HepG2 (cell line): Measurements from ENCODE around the gene PDS5B. TPM values are rescaled to one million over a fixed set of nuclear protein-coding genes. Genes with fewer than 3 reads are reported as not detected.

Experiments
- AHDC1 ChIP-seq: sonication (generic); formaldehyde crosslinking; IDR thresholded peaks from 2 replicates; pipeline ENCODE4 v1.5.1; 2020; ENCODE audit warnings: mild to moderate bottlenecking, missing genetic modification reagents, borderline replicate concordance
- ATM ChIP-seq: fragments of 450-650 bp; IDR thresholded peaks from 2 replicates; pipeline ENCODE4 v1.7.1; 2017; ENCODE audit warnings: mild to moderate bottlenecking, borderline replicate concordance
- CBX1 ChIP-seq: IDR thresholded peaks from one replicate; pipeline ENCODE4 v1.6.1; 2016; ENCODE audit warnings: antibody characterized with exemption, low read depth
- ELK4 ChIP-seq: sonication (generic); formaldehyde crosslinking; IDR thresholded peaks from 2 replicates; pipeline ENCODE4 v1.9.0; 2021; ENCODE audit warnings: missing genetic modification reagents, borderline replicate concordance
- GLMP ChIP-seq: sonication (generic); formaldehyde crosslinking; IDR thresholded peaks from 2 replicates; pipeline ENCODE4 v1.9.0; 2021; ENCODE audit warnings: missing genetic modification reagents, mild to moderate bottlenecking, borderline replicate concordance
- MYPOP ChIP-seq: sonication (generic); formaldehyde crosslinking; IDR thresholded peaks from 2 replicates; pipeline ENCODE4 v1.8.1; 2023; ENCODE audit warnings: mild to moderate bottlenecking, moderate library complexity, missing genetic modification reagents
- NR2F1 ChIP-seq, 2 experiments: fragments of 450-650 bp in 1 of 2; formaldehyde crosslinking in 1 of 2; IDR thresholded peaks; 2 replicates each; pipeline versions ENCODE4 v1.5.0 to v1.6.1; 2016 to 2020; ENCODE audit warnings: mild to moderate bottlenecking in 1 of 2, missing compliant biosample characterization in 1 of 2, missing genetic modification reagents in 1 of 2, moderate library complexity in 1 of 2
- PHF20 ChIP-seq: sonication (generic); formaldehyde crosslinking; IDR thresholded peaks from 2 replicates; pipeline ENCODE4 v1.5.0; 2020; ENCODE audit warnings: mild to moderate bottlenecking, missing genetic modification reagents
- PRDM15 ChIP-seq: sonication (generic); formaldehyde crosslinking; IDR thresholded peaks from 2 replicates; pipeline ENCODE4 v1.4.0; 2020; ENCODE audit warnings: missing genetic modification reagents
- SP140L ChIP-seq: sonication (generic); formaldehyde crosslinking; IDR thresholded peaks from 2 replicates; pipeline ENCODE4 v1.4.0; 2020; ENCODE audit warnings: missing genetic modification reagents, borderline replicate concordance
- ZNF724P ChIP-seq: sonication (generic); formaldehyde crosslinking; IDR thresholded peaks from 2 replicates; pipeline ENCODE4 v1.8.0; 2022; ENCODE audit warnings: missing genetic modification reagents, borderline replicate concordance
- ZNF770 ChIP-seq: sonication (generic); formaldehyde crosslinking; IDR thresholded peaks from 2 replicates; pipeline ENCODE4 v1.5.0; 2020; ENCODE audit warnings: mild to moderate bottlenecking, missing genetic modification reagents
- ZNF790 ChIP-seq: sonication (generic); formaldehyde crosslinking; IDR thresholded peaks from 2 replicates; pipeline ENCODE4 v1.8.0; 2022; ENCODE audit warnings: missing genetic modification reagents, mild to moderate bottlenecking, borderline replicate concordance
- polyA plus RNA-seq, 8 experiments: library from polyadenylated mRNA; depleted of rRNA in 3 of 8; stranded (reverse) in 7 of 8; unstranded in 1 of 8; fragments of >200 nt; fragmentation: Illumina TruSeq in 4 of 8; extraction: Trizol in 4 of 8; gene quantifications; 2 replicates each; pipeline versions ENCODE4 v1.2.1 to v1.2.3, GENCODE V29; 2011 to 2016; ENCODE audit warnings: low read depth in 4 of 8, missing spikeins in 1 of 8, mixed read lengths in 1 of 8; ENCODE audit not compliant: insufficient read depth in 1 of 8
- total RNA-seq, 5 experiments: library from RNA; depleted of rRNA; stranded (reverse); fragments of >200 nt; fragmentation: Illumina TruSeq; extraction: Trizol; gene quantifications; 2 replicates each; pipeline ENCODE4 v1.2.3, GENCODE V29; 2016; ENCODE audit warnings: low read depth in 1 of 5

PDS5B gene
- total and polyA plus RNA-seq, 2 of the 13 experiments (the other 11 are each of a cell fraction or from before 2014, with no cell fraction given) = 5.8 to 24.6 TPM

GRCh38 chr13:32538143-32538620, 48.1 kb upstream of the PDS5B start (continued):
- TF ChIP-seq PRDM15 (0 out of 2 replicates have a peak, but pooled peaks have one; percentile 45), MYPOP (CRISPR knock-in tag) (0 out of 2 replicates have a peak, but pooled peaks have one; percentile 9), ZNF724P (no peak), ELK4 (CRISPR knock-in tag) (no peak), SP140L (CRISPR knock-in tag) (no peak), NR2F1 (CRISPR knock-in tag; IDR thresholded peaks at IDR 0.05) (no peak), ATM (no peak), ZNF790 (no peak), GLMP (no peak), ZNF770 (CRISPR knock-in tag) (peak; percentile 45), CBX1 (no peak), PHF20 (CRISPR knock-in tag) (no peak), AHDC1 (CRISPR knock-in tag) (no peak)
